ENCODE data around the gene BPHL.

DNA sequence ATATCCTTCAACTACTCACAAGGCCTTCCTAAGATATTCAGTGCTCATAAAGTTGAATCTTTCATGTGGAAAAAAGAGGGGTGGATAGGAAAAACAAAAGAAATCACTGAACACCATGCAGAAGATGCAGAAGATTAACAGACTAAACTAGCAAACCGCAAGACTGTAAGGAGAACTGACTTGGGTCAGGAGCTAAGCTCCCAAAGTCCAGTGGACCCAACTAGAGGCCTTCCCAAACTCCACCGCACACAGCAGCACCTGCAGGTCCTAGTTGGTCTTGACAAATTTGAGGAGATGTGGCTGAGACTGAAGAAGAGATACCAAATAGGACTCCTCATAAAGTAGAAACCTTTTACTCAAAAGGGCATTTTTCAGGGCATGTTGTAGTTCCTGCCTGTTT is 46.9 kb upstream of the BPHL start:
- TF ChIP-seq, protein P1, sequence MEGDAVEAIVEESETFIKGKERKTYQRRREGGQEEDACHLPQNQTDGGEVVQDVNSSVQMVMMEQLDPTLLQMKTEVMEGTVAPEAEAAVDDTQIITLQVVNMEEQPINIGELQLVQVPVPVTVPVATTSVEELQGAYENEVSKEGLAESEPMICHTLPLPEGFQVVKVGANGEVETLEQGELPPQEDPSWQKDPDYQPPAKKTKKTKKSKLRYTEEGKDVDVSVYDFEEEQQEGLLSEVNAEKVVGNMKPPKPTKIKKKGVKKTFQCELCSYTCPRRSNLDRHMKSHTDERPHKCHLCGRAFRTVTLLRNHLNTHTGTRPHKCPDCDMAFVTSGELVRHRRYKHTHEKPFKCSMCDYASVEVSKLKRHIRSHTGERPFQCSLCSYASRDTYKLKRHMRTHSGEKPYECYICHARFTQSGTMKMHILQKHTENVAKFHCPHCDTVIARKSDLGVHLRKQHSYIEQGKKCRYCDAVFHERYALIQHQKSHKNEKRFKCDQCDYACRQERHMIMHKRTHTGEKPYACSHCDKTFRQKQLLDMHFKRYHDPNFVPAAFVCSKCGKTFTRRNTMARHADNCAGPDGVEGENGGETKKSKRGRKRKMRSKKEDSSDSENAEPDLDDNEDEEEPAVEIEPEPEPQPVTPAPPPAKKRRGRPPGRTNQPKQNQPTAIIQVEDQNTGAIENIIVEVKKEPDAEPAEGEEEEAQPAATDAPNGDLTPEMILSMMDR (conservative IDR thresholded peaks at IDR 0.05; ENCODE audit: low read length) = peak; percentile 27; the same call in 1 of the 2 replicates
- no peak for TF ChIP-seq EZH2phosphoT487 (IDR thresholded peaks at IDR 0.05; ENCODE audit: borderline replicate concordance, low read depth, low read length)
